AG04449 (cell line): ENCODE results near the gene WNT16.

Source experiments
- CTCF ChIA-PET: fragments of 350-600 bp; formaldehyde crosslinking; extraction: SDS; loops from one replicate; lab custom pipeline; 2021; ENCODE audit warnings: antibody characterized with exemption; lab: Yijun Ruan, JAX
- POLR2A ChIA-PET: fragments of 400-600, 350-600 bp; formaldehyde crosslinking; extraction: SDS; loops from one replicate; lab custom pipeline; 2020; ENCODE audit warnings: antibody characterized with exemption, inconsistent platforms; lab: Yijun Ruan, JAX
- DNase-seq: peaks from one replicate; pipeline ENCODE4 v3.0.0-alpha.2; 2010; ENCODE audit warnings: low read depth, low spot score
- H3K4me3 ChIP-seq: 2 replicates; pipeline ENCODE4 v1.5.1; 2011; ENCODE audit warnings: low read depth, mild to moderate bottlenecking, control low read depth, low read length
- TF ChIP-seq, protein P1 (sequence below): IDR thresholded peaks from one replicate; pipeline ENCODE4 v1.5.1; 2011; ENCODE audit warnings: mild to moderate bottlenecking, moderate library complexity, low read length, control low read depth, inconsistent platforms; ENCODE audit not compliant: insufficient read depth; ENCODE audit errors: missing control alignments

Gene WNT16

DNA sequence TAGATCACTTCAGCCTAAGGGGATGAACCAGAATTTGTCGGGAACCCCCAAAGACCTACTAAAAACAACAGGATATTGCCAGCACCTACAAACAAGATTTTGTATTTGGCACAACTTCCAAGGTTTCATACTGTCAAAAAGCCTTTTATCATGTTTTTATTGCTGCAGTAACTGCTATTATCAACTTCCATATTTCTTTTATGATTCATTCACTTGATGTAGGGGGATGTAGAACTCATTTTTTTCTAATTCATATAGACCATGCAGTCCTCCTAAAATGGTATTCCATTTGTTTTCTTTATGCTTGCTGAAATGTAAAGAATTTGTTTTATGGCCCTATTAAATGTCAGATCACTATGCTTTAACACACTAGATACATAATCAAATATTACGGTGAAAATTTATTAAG is 30.0 kb upstream of the WNT16 start:
- ChIA-PET POLR2A (no interaction called here), CTCF (interaction anchor here (1.3 kb wide), 1 partner anchor 9 kb away, joined by 3 read pairs; no protein-coding TSS in a partner anchor)
- DNase-seq = no peak
- TF ChIP-seq, protein P1, sequence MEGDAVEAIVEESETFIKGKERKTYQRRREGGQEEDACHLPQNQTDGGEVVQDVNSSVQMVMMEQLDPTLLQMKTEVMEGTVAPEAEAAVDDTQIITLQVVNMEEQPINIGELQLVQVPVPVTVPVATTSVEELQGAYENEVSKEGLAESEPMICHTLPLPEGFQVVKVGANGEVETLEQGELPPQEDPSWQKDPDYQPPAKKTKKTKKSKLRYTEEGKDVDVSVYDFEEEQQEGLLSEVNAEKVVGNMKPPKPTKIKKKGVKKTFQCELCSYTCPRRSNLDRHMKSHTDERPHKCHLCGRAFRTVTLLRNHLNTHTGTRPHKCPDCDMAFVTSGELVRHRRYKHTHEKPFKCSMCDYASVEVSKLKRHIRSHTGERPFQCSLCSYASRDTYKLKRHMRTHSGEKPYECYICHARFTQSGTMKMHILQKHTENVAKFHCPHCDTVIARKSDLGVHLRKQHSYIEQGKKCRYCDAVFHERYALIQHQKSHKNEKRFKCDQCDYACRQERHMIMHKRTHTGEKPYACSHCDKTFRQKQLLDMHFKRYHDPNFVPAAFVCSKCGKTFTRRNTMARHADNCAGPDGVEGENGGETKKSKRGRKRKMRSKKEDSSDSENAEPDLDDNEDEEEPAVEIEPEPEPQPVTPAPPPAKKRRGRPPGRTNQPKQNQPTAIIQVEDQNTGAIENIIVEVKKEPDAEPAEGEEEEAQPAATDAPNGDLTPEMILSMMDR = no peak
- H3K4me3 ChIP-seq = no peak overlapping the region

DNA sequence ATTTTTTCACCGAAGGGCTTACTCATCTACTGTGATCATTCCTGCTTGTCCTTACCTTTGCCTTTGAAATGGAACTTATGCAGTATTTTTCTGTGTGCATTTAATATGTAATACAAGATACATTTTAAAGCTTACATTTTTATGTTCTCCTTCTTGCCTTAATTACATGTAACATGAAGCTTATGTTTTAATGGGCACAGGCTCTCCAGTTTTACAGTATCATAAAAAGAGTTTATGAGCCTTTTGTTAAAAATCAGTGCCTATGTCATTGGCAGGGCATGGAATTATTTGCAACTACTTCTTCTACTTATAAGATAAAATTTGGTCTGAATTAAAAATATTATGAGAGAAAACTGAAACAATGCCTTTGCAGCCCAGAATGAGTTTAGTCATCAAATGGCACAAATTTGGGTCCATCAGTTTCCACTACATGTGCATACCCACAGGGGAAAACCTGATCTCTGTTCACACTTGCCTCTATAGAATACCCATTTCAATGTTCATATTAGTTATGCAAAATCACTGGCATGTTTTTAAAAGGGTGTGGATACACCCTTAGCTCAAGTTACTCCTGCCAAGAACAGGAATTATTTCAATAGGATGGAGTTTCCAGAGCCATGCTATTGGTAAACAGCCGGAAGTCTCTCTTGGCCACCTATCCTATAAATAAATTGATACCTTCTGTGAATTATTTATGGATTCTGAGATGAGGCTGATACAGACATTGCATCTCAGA is 27.9 kb upstream of the WNT16 start:
- ChIA-PET CTCF (interaction anchor here (0.7 to 1.5 kb wide), 2 partner anchors 10 to 173 kb away, joined by 3 to 5 read pairs; no protein-coding TSS in a partner anchor), POLR2A (no interaction called here)
- DNase-seq = no peak
- no peak overlapping the region for H3K4me3 ChIP-seq
- TF ChIP-seq, protein P1 = no peak

DNA sequence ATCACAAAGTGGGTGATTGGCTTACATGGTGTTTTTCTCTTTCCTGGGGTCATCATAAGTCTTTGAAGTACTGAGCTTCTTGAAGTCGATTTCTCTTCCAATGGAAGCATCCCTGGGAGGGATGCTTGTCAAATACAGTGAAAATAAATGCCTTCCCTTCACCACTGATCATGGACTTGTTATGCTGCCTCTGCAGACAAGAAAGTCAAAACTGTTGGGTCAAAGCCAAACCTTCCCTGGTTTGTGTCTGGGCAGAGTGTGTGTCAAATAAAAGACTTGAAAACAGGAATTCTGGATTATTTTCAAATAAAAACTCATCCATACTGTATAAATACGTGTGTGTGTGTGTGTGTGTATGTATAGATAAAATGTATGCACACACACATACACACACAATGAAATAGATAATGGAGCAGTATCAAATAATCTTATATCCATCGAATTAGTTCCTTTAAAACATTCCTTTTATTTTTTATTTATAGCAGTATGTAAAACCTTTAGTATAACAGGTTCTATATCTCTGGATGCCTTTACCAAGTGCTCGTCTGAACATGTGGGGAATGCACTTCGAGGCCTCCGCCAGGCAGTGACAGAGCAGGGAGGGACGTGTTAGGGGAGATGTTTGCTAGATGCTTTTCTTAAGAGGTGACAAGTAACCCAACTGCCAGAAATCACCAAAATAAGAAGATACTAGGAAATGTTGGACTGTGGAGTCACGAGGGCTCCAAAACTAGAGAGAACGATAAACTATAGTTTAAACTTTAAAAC is 27.2 kb upstream of the WNT16 start:
- ChIA-PET POLR2A (no interaction called here), CTCF (interaction anchor here (1.5 kb wide), 1 partner anchor 173 kb away, joined by 5 read pairs; no protein-coding TSS in a partner anchor)
- DNase-seq = no peak
- TF ChIP-seq, protein P1 = no peak
- no peak overlapping the region for H3K4me3 ChIP-seq

DNA sequence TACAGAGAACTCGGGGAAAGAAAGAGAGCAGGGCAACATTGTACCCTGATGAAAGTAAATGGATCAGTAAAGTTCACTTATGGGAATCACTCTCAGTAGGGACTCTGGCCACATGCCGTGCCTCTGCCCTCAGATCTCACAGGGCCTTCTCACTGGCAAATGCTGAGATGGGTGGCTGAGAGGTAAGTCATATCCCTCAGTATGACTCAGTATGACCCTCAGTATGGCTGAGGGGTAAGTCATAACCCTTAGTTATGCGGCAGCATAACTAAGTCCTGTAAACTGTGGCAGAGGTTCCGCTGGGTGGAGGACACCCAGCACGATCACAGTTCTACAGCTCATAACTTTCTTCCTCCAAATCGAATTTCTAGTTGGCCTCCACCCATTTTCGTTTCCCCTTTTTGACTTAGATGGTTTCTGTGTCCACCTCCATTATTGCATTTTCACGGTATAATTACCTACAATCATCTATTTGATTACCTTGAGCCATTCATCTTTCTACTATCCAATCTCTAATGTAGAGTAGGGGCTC is 26.5 kb upstream of the WNT16 start:
- CTCF ChIA-PET = no interaction called here
- POLR2A ChIA-PET = no interaction called here
- TF ChIP-seq, protein P1 = no peak
- no peak for DNase-seq
- no peak overlapping the region for H3K4me3 ChIP-seq

DNA sequence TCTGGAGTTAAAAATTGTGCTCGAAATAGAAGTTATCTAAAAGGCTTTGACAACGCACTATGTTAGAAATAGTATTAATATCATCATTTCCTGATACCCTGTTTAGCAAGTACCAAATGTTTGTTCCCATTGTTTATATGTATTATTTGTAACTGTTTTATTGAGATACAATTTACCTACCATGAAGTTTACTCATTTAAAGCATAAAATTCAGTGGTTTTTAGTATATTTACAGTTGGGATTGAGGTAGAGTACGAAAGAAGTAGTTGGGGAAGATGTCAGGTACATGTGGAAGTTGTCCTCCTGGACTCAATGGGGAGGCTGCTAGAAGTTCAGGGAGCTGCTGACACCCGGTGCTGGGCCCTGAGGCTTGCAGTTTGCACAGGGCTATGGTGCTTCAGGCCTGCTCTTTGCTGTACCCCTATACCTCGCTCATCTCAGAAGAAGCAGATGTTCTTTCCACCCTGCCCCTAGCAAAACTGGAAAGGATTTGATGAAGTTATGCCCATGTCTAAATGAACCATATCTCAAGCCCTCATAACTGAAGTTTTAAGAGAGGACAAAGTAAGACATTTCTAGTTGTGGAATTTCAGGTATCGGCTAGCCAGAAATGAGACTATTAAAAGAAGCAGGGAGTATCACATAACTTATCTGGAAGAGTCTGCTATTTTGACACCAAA is 25.2 kb upstream of the WNT16 start:
- DNase-seq = no peak
- ChIA-PET CTCF (interaction anchor here (1.8 kb wide), 1 partner anchor 10 kb away, joined by 6 read pairs; no protein-coding TSS in a partner anchor), POLR2A (no interaction called here)
- TF ChIP-seq, protein P1 = no peak
- H3K4me3 ChIP-seq = no peak overlapping the region
